Natural killer cell (primary cell): ENCODE results near the gene OR52E1. TPM values are rescaled to one million over a fixed set of nuclear protein-coding genes. Genes with fewer than 3 reads are reported as not detected.
"Not testable (repeated sequence)": the region's sequence is repeated elsewhere in the genome, so short reads cannot be mapped to it uniquely, and the experiment has no call there.

Experiments used
- ATAC-seq, 3 donors: fragments of 150-1000 bp in 2 of 3; fragments of 200-7000 bp in 1 of 3; cut with Tn5 transposase; 1 replicate in 1 of 3; 2 replicates in 2 of 3; pipeline ENCODE4 v1.10.0; 2021; ENCODE audit warnings: mild to moderate bottlenecking in 2 of 3, moderate library complexity in 2 of 3
- DNase-seq, 2 donors: peaks; one replicate each; pipeline versions ENCODE4 v3.0.0 to v3.0.0-alpha.2; 2013 to 2021; ENCODE audit warnings: mixed read lengths in 1 of 2
- H3K27ac ChIP-seq: one replicate; pipeline ENCODE4 v1.5.1; 2013; ENCODE audit warnings: mild to moderate bottlenecking, low read length
- H3K27me3 ChIP-seq: one replicate; pipeline ENCODE4 v1.6.1; 2013; ENCODE audit warnings: low read length; ENCODE audit not compliant: control insufficient read depth, insufficient read depth
- H3K36me3 ChIP-seq: one replicate; pipeline ENCODE4 v1.6.1; 2013; ENCODE audit warnings: low read length; ENCODE audit not compliant: control insufficient read depth, insufficient read depth
- H3K4me1 ChIP-seq: one replicate; pipeline ENCODE4 v1.6.1; 2013; ENCODE audit warnings: low read length; ENCODE audit not compliant: control insufficient read depth, insufficient read depth
- H3K4me3 ChIP-seq: one replicate; pipeline ENCODE4 v1.5.1; 2013; ENCODE audit warnings: low read length
- H3K9me3 ChIP-seq: one replicate; pipeline ENCODE4 v1.6.1; 2013; ENCODE audit warnings: low read length; ENCODE audit not compliant: control insufficient read depth, insufficient read depth
- H3K27ac Mint-ChIP-seq, 2 donors: one replicate each; pipeline ENCODE4 v1.8.0; 2022; ENCODE audit warnings: mild to moderate bottlenecking in 2 of 2, mixed read lengths in 2 of 2, moderate library complexity in 1 of 2
- H3K27me3 Mint-ChIP-seq, 2 donors: one replicate each; pipeline ENCODE4 v1.8.0; 2022; ENCODE audit warnings: low read depth in 2 of 2, mixed read lengths in 2 of 2
- H3K36me3 Mint-ChIP-seq: one replicate; pipeline ENCODE4 v1.8.0; 2022; ENCODE audit warnings: mixed read lengths
- H3K4me1 Mint-ChIP-seq, 2 donors: one replicate each; pipeline ENCODE4 v1.8.0; 2022; ENCODE audit warnings: mixed read lengths in 2 of 2
- H3K4me3 Mint-ChIP-seq: one replicate; pipeline ENCODE4 v1.8.0; 2022; ENCODE audit warnings: mild to moderate bottlenecking, moderate library complexity, mixed read lengths
- H3K9me3 Mint-ChIP-seq, 2 donors: one replicate each; pipeline ENCODE4 v1.8.0; 2022; ENCODE audit warnings: mixed read lengths in 2 of 2
- WGBS: methylation state at CpG from one replicate; pipeline ENCODE4 v1.1.7; 2013; ENCODE audit warnings: missing lambda C conversion rate; ENCODE audit not compliant: insufficient coverage; 5-methylcytosine and 5-hydroxymethylcytosine counted together
- intact Hi-C: fragments of 100-400 bp; cut with micrococcal nuclease; formaldehyde crosslinking; loops from one replicate; pipeline ENCODE4 v1.14.2; 2022
- total RNA-seq, 4 donors: library from RNA; stranded (reverse); fragments of 120-200 nt in 1 of 4; gene quantifications; one replicate each; pipeline versions ENCODE4 v1.2.3 to v1.2.4, GENCODE V29; 2013 to 2022
- TF ChIP-seq, protein P1 (sequence below): fragments of 200-600 bp; IDR thresholded peaks from one replicate; pipeline ENCODE4 v1.8.0; 2022; ENCODE audit warnings: antibody characterized with exemption

The OR52E1 gene
- total RNA-seq, 3 donors from 2014 or later (not counting 1 experiment from before 2014, with no cell fraction given), result not detected

DNA sequence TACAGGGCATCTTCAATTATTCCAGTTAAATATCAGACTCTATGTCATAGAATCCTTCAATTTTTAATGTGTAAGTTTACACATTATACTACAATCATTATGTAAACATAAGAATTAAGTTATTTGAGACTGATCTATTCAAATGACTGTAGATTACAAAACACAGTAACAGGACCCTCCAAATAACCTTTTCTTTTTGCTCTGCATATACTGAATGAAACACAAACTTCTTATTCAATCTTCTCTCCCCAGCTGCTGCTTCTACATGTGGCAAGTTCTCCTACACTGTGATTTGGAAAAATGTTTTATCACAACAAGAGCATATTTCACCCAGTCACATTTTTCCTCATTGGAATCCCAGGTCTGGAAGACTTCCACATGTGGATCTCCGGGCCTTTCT is 23.1 kb upstream of the OR52E1 start, which contains the start of gene OR52J3:
Gene OR52J3 (plus strand): TSS at position 301 of the 400 bp plus-strand sequence. CDS start 0 bp downstream, at position 301.
- H3K9me3 Mint-ChIP-seq, result peaks cover 2 to 3% of the 10 kb centered on the region in 2 donors
- no peaks in the 10 kb centered on the region for H3K4me1 Mint-ChIP-seq
- Histone ChIP-seq H3K27ac (no peak within 1 kb of the TSS), H3K4me3 (no peak within 1 kb of the TSS), H3K9me3 (no peaks in the 10 kb centered on the region), H3K4me1 (no peaks in the 10 kb centered on the region), H3K36me3 (no peaks in the 10 kb centered on the region), H3K27me3 (no peaks in the 10 kb centered on the region)
- H3K27me3 Mint-ChIP-seq, result peaks cover 0 to 2% of the 10 kb centered on the region in 2 donors
- H3K4me3 Mint-ChIP-seq, result no peak within 1 kb of the TSS
- ATAC-seq (no peak), DNase-seq (no peak)
- TF ChIP-seq, protein P1, sequence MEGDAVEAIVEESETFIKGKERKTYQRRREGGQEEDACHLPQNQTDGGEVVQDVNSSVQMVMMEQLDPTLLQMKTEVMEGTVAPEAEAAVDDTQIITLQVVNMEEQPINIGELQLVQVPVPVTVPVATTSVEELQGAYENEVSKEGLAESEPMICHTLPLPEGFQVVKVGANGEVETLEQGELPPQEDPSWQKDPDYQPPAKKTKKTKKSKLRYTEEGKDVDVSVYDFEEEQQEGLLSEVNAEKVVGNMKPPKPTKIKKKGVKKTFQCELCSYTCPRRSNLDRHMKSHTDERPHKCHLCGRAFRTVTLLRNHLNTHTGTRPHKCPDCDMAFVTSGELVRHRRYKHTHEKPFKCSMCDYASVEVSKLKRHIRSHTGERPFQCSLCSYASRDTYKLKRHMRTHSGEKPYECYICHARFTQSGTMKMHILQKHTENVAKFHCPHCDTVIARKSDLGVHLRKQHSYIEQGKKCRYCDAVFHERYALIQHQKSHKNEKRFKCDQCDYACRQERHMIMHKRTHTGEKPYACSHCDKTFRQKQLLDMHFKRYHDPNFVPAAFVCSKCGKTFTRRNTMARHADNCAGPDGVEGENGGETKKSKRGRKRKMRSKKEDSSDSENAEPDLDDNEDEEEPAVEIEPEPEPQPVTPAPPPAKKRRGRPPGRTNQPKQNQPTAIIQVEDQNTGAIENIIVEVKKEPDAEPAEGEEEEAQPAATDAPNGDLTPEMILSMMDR, result no peak
- H3K36me3 Mint-ChIP-seq, result no peaks in the 10 kb centered on the region
- WGBS, result 79% methylated on average over 1 of the region's 1 CpG
- intact Hi-C loops, result no loop called here
- no peak within 1 kb of the TSS for H3K27ac Mint-ChIP-seq

DNA sequence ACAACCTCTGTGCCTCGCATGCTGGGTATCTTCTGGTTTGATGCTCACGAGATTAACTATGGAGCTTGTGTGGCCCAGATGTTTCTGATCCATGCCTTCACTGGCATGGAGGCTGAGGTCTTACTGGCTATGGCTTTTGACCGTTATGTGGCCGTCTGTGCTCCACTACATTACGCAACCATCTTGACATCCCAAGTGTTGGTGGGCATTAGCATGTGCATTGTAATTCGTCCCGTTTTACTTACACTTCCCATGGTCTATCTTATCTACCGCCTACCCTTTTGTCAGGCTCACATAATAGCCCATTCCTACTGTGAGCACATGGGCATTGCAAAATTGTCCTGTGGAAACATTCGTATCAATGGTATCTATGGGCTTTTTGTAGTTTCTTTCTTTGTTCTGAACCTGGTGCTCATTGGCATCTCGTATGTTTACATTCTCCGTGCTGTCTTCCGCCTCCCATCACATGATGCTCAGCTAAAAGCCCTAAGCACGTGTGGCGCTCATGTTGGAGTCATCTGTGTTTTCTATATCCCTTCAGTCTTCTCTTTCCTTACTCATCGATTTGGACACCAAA is 22.5 kb upstream of the OR52E1 start:
- Histone ChIP-seq H3K27ac (no peak overlapping the region), H3K4me1 (no peaks in the 10 kb centered on the region), H3K4me3 (no peak overlapping the region), H3K9me3 (no peaks in the 10 kb centered on the region), H3K27me3 (no peaks in the 10 kb centered on the region), H3K36me3 (no peaks in the 10 kb centered on the region)
- Mint-ChIP-seq H3K36me3 (no peaks in the 10 kb centered on the region), H3K27ac (no peak overlapping the region), H3K4me1 (no peaks in the 10 kb centered on the region), H3K27me3 (peaks cover 0 to 2% of the 10 kb centered on the region in 2 donors), H3K9me3 (peaks cover 2 to 3% of the 10 kb centered on the region in 2 donors), H3K4me3 (no peak overlapping the region)
- ATAC-seq, result no peak
- TF ChIP-seq, protein P1, result no peak
- intact Hi-C loops, result no loop called here
- no peak for DNase-seq
- WGBS, result 86% methylated on average over 15 of the region's 15 CpGs

DNA sequence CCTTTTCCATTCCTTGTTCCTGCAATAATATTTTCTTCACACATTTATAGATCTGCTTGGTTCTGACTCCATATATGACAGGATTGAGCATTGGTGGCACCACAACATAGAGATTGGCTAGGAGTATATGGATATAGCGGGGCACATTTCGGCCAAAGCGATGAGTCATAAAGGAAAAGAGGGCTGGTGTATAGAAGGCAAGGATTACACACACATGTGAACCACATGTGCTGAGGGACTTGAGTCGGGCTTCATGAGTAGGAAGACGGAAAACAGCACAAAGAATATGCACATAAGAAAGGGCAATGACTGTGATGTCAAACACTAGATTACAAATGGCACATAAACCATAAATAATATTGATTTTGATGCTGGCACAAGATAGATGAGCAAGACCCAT is 10.7 kb upstream of the OR52E1 start:
- DNase-seq, H3K9me3 ChIP-seq, H3K27ac ChIP-seq, H3K36me3 Mint-ChIP-seq, H3K9me3 Mint-ChIP-seq, H3K4me1 ChIP-seq, H3K4me1 Mint-ChIP-seq, H3K27ac Mint-ChIP-seq, H3K36me3 ChIP-seq, ATAC-seq, H3K27me3 Mint-ChIP-seq, intact Hi-C loops, H3K4me3 ChIP-seq, H3K27me3 ChIP-seq, H3K4me3 Mint-ChIP-seq: not testable (repeated sequence)
- 88% methylated on average over 2 of the region's 5 CpGs for WGBS

DNA sequence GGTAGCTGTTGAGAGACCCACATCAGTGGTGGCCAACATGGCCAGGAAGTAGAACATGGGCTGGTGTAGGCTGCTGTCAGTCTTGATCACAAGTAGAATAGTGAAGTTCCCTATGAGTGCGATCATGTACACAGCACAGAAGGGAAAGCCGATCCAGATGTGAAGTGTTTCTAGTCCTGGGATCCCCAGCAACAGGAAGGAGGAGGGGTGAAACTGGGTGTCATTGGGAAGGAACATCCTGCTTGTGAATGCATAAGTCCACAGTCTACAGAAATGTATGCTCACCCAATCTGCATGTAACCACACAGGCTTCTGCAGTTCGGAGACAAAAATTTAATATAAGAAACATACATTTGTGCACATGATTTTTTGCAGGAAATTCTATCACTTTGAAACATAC is 10.0 kb upstream of the OR52E1 start, which contains the start of gene OR52E2:
Gene OR52E2 (minus strand): TSS at position 237 of the 400 bp plus-strand sequence. CDS start 0 bp downstream, at position 237.
- Histone ChIP-seq H3K9me3 (no peaks in the 10 kb centered on the region), H3K27ac (no peak within 1 kb of the TSS), H3K27me3 (no peaks in the 10 kb centered on the region), H3K4me1 (no peaks in the 10 kb centered on the region), H3K4me3 (no peak within 1 kb of the TSS), H3K36me3 (no peaks in the 10 kb centered on the region)
- intact Hi-C loops, result no loop called here
- Mint-ChIP-seq H3K27me3 (no peaks in the 10 kb centered on the region), H3K27ac (no peak within 1 kb of the TSS), H3K36me3 (no peaks in the 10 kb centered on the region), H3K4me3 (no peak within 1 kb of the TSS), H3K4me1 (no peaks in the 10 kb centered on the region), H3K9me3 (peaks cover 2 to 4% of the 10 kb centered on the region in 2 donors)
- DNase-seq (no peak), ATAC-seq (no peak)
- WGBS, result 86% methylated on average over 3 of the region's 3 CpGs
- TF ChIP-seq, protein P1, result no peak
